Activated T-helper 9 cell treated with anti-CD3 and anti-CD28 coated beads, Interleukin-2, amount 50 U/mL, for 16 hours (primary cell): ENCODE measurements around the gene RHEBL1.
A peak's percentile ranks its signal among the peaks of the same experiment; 100 is the strongest.

Experiments used
- DNase-seq: peaks from one replicate; pipeline ENCODE4 v3.0.0-alpha.2; 2020; ENCODE audit warnings: low read depth

Gene RHEBL1

GRCh38 chr12:49069507-49070346 is at the start of gene RHEBL1:
Gene RHEBL1, minus strand, starts transcription at chr12:49069979. Its CDS starts 194 bp downstream, at chr12:49069785.
- peak; percentile 99 for DNase-seq

- no peak for DNase-seq
These were observed 41.4 kb upstream of the RHEBL1 start for GRCh38 chr12:49111206-49111605.

GRCh38 chr12:49110464-49111155 is 40.8 kb upstream of the RHEBL1 start, which contains the start of gene LMBR1L:
Gene LMBR1L, minus strand, starts transcription at chr12:49110847. Its CDS starts 292 bp downstream, at chr12:49110555.
- peak; percentile 91 for DNase-seq

- DNase-seq = no peak
These were observed 40.1 kb upstream of the RHEBL1 start for GRCh38 chr12:49109641-49110463.

- no peak for DNase-seq
These were observed 39.2 kb upstream of the RHEBL1 start for GRCh38 chr12:49108958-49109404.

- DNase-seq = no peak
These were observed 35.8 kb upstream of the RHEBL1 start for GRCh38 chr12:49105504-49106084.

GRCh38 chr12:49104822-49105221 is 35.0 kb upstream of the RHEBL1 start:
- DNase-seq = no peak

GRCh38 chr12:49100380-49100779 is 30.6 kb upstream of the RHEBL1 start:
- no peak for DNase-seq

- no peak for DNase-seq
These were observed 28.9 kb upstream of the RHEBL1 start for GRCh38 chr12:49098703-49099102.

- peak; percentile 24 for DNase-seq
These were observed 28.3 kb upstream of the RHEBL1 start for GRCh38 chr12:49098035-49098451.

- DNase-seq = no peak
These were observed 27.6 kb upstream of the RHEBL1 start for GRCh38 chr12:49097381-49097780.

- no peak for DNase-seq
These were observed 25.2 kb upstream of the RHEBL1 start for GRCh38 chr12:49094975-49095365.

GRCh38 chr12:49094160-49094974 is 24.6 kb upstream of the RHEBL1 start, which contains the start of gene DHH:
Gene DHH, minus strand, starts transcription at chr12:49094801. Its CDS starts 289 bp downstream, at chr12:49094512.
- DNase-seq = no peak

GRCh38 chr12:49093792-49094159 is 24.0 kb upstream of the RHEBL1 start:
- no peak for DNase-seq

- no peak for DNase-seq
These were observed 23.1 kb upstream of the RHEBL1 start for GRCh38 chr12:49092816-49093406.

GRCh38 chr12:49092086-49092815 is 22.5 kb upstream of the RHEBL1 start:
- peak; percentile 52 for DNase-seq

GRCh38 chr12:49091836-49092085 is 22.0 kb upstream of the RHEBL1 start:
- no peak for DNase-seq

- no peak for DNase-seq
These were observed 21.5 kb upstream of the RHEBL1 start for GRCh38 chr12:49091056-49091835.
